MCF 10A (cell line): ENCODE results near the gene SIGLEC12. TPM values are rescaled to one million over a fixed set of nuclear protein-coding genes. Genes with fewer than 3 reads are reported as not detected.
"Not testable (repeated sequence)": the region's sequence is repeated elsewhere in the genome, so short reads cannot be mapped to it uniquely, and the experiment has no call there.

ENCODE experiments used
- BruUV-seq: library from RNA; stranded (reverse); fragments of 400-500 nt; replicated peaks from 2 replicates; lab custom pipeline; 2021; lab: Mats Ljungman, UMichigan
- CTCF ChIA-PET: fragments of 300-600 bp; sonication (Branson Sonifier 250); formaldehyde crosslinking; extraction: SDS; loops from one replicate; lab custom pipeline; 2021; ENCODE audit warnings: antibody characterized with exemption, inconsistent platforms; lab: Yijun Ruan, JAX
- POLR2A ChIA-PET: fragments of 300-600, 350-650 bp; sonication (Branson Sonifier 250); formaldehyde crosslinking; extraction: SDS; loops from one replicate; lab custom pipeline; 2020; ENCODE audit warnings: antibody characterized with exemption, inconsistent platforms; lab: Yijun Ruan, JAX
- DNase-seq: peaks from one replicate; pipeline ENCODE4 v3.0.0-alpha.2; 2018; ENCODE audit not compliant: unreplicated experiment
- H3K27ac Mint-ChIP-seq: one replicate; pipeline ENCODE4 v1.8.0; 2022; ENCODE audit warnings: mild to moderate bottlenecking, low read depth, mixed read lengths; ENCODE audit not compliant: unreplicated experiment
- H3K27me3 Mint-ChIP-seq: one replicate; pipeline ENCODE4 v1.8.0; 2022; ENCODE audit warnings: mixed read lengths; ENCODE audit not compliant: insufficient read depth, unreplicated experiment
- H3K36me3 Mint-ChIP-seq: one replicate; pipeline ENCODE4 v1.8.0; 2022; ENCODE audit warnings: mild to moderate bottlenecking, moderate library complexity, mixed read lengths; ENCODE audit not compliant: insufficient read depth, unreplicated experiment
- H3K4me1 Mint-ChIP-seq: one replicate; pipeline ENCODE4 v1.8.0; 2022; ENCODE audit warnings: mixed read lengths; ENCODE audit not compliant: insufficient read depth, unreplicated experiment
- H3K4me3 Mint-ChIP-seq: one replicate; pipeline ENCODE4 v1.8.0; 2022; ENCODE audit warnings: mild to moderate bottlenecking, moderate library complexity, mixed read lengths; ENCODE audit not compliant: unreplicated experiment
- H3K9me3 Mint-ChIP-seq: one replicate; pipeline ENCODE4 v1.8.0; 2022; ENCODE audit warnings: mixed read lengths; ENCODE audit not compliant: unreplicated experiment
- CTCF ChIP-seq: fragments of 200-600 bp; IDR thresholded peaks from one replicate; pipeline ENCODE4 v1.8.0; 2022; ENCODE audit warnings: antibody characterized with exemption, mild to moderate bottlenecking; ENCODE audit not compliant: unreplicated experiment
- intact Hi-C: fragments of 100-400 bp; cut with micrococcal nuclease; formaldehyde crosslinking; loops from 2 replicates; pipeline ENCODE4 v1.14.1; 2022
- total RNA-seq: library from RNA; stranded (reverse); gene quantifications from 2 replicates; pipeline ENCODE4 v1.2.3, GENCODE V29; 2022

The SIGLEC12 gene
- total RNA-seq, 1 experiment from 2014 or later = not detected

GRCh38 chr19:51448011-51448410 lies 53.6 kb downstream of the SIGLEC12 start:
- no peak for TF ChIP-seq CTCF
- DNase-seq = no peak
- peaks cover under 1% of the 10 kb centered on the region for H3K27me3 Mint-ChIP-seq
- CTCF ChIA-PET = interaction anchor here (0.7 to 0.9 kb wide), 2 partner anchors 10 to 25 kb away, joined by 3 read pairs; no protein-coding TSS in a partner anchor
- H3K9me3 Mint-ChIP-seq = peaks cover 8% of the 10 kb centered on the region
- no peak overlapping the region for H3K27ac Mint-ChIP-seq
- no TSS peak for BruUV-seq
- intact Hi-C loops = no loop called here
- H3K36me3 Mint-ChIP-seq = no peaks in the 10 kb centered on the region
- H3K4me1 Mint-ChIP-seq = no peaks in the 10 kb centered on the region
- H3K4me3 Mint-ChIP-seq = no peak overlapping the region
- POLR2A ChIA-PET = no interaction called here

GRCh38 chr19:51447510-51447909 lies 54.1 kb downstream of the SIGLEC12 start:
- BruUV-seq, H3K9me3 Mint-ChIP-seq, H3K36me3 Mint-ChIP-seq, H3K4me1 Mint-ChIP-seq, intact Hi-C loops, H3K27me3 Mint-ChIP-seq, H3K27ac Mint-ChIP-seq, POLR2A ChIA-PET, DNase-seq, H3K4me3 Mint-ChIP-seq: not testable (repeated sequence)
- CTCF ChIA-PET = interaction anchor here (0.6 to 1.8 kb wide), 6 partner anchors 10 to 1898 kb away, joined by 3 to 8 read pairs (median 4); no protein-coding TSS in a partner anchor

GRCh38 chr19:51441410-51442390 lies 59.9 kb downstream of the SIGLEC12 start:
- peak; percentile 16 for DNase-seq
- BruUV-seq = no TSS peak
- no peak for TF ChIP-seq CTCF
- POLR2A ChIA-PET = interaction anchor here (1.3 kb wide), 1 partner anchor 102 kb away, joined by 3 read pairs; no protein-coding TSS in a partner anchor
- H3K27me3 Mint-ChIP-seq = peaks cover 26% of the 10 kb centered on the region
- no peaks in the 10 kb centered on the region for H3K36me3 Mint-ChIP-seq
- intact Hi-C loops = no loop called here
- H3K9me3 Mint-ChIP-seq = no peaks in the 10 kb centered on the region
- no peaks in the 10 kb centered on the region for H3K4me1 Mint-ChIP-seq
- no peak overlapping the region for H3K4me3 Mint-ChIP-seq
- CTCF ChIA-PET = interaction anchor here (0.6 to 2.8 kb wide), 11 partner anchors 10 to 988 kb away, joined by 3 to 11 read pairs (median 3); no protein-coding TSS in a partner anchor
- H3K27ac Mint-ChIP-seq = no peak overlapping the region

Other genes starting within 250 kb of the SIGLEC12 start
- gene IGLON5, start 190.2 kb downstream of the SIGLEC12 start, total RNA-seq = not detected in 2 replicates
- 0.58 and 0.74 TPM in 2 replicates for gene VSIG10L, start 159.7 kb downstream of the SIGLEC12 start, total RNA-seq
- 109 and 114 TPM in 2 replicates for gene ETFB, start 135.4 kb downstream of the SIGLEC12 start, total RNA-seq
- gene CLDND2, start 132.8 kb downstream of the SIGLEC12 start, total RNA-seq = 0.79 TPM in 1 of 2 replicates, not detected in the other
- not detected in 2 replicates for gene NKG7, start 129.1 kb downstream of the SIGLEC12 start, total RNA-seq
- gene LIM2, start 113.8 kb downstream of the SIGLEC12 start, total RNA-seq = not detected in 2 replicates
- gene C19orf84, start 111.2 kb downstream of the SIGLEC12 start, total RNA-seq = not detected in 2 replicates
- not detected in 2 replicates for gene SIGLEC10, start 84.2 kb downstream of the SIGLEC12 start, total RNA-seq
- gene SIGLEC8, start 43.3 kb downstream of the SIGLEC12 start, total RNA-seq = not detected in 2 replicates
- not detected in 2 replicates for gene CEACAM18, start 23.3 kb downstream of the SIGLEC12 start, total RNA-seq
- gene SIGLEC6, start 29.9 kb upstream of the SIGLEC12 start, total RNA-seq = not detected in 2 replicates
- gene ZNF175, start 69.5 kb upstream of the SIGLEC12 start, total RNA-seq = 6.9 and 9.3 TPM in 2 replicates
- gene SIGLEC5, start 128.6 kb upstream of the SIGLEC12 start, total RNA-seq = not detected in 2 replicates
- gene SIGLEC14, start 145.0 kb upstream of the SIGLEC12 start, total RNA-seq = not detected in 2 replicates
- gene SPACA6, start 191.5 kb upstream of the SIGLEC12 start, total RNA-seq = 13.1 and 18.1 TPM in 2 replicates
- 0.34 and 0.42 TPM in 2 replicates for gene HAS1, start 222.2 kb upstream of the SIGLEC12 start, total RNA-seq